ENCODE results near the gene EEF2K.
A peak's percentile ranks its signal among the peaks of the same experiment; 100 is the strongest.
"Not testable (repeated sequence)": the region's sequence is repeated elsewhere in the genome, so short reads cannot be mapped to it uniquely, and the experiment has no call there.

The EEF2K gene

GRCh38 chr16:22297871-22298733 is 92.0 kb downstream of the EEF2K start:
- peak; percentile 86 for DNase-seq

GRCh38 chr16:22299036-22299435 is 93.0 kb downstream of the EEF2K start:
- no peak for DNase-seq

GRCh38 chr16:22300427-22301071 is 94.5 kb downstream of the EEF2K start:
- peak; percentile 29 for DNase-seq

- DNase-seq = not testable (repeated sequence)
Observed at GRCh38 chr16:22301423-22301822, 95.3 kb downstream of the EEF2K start.

GRCh38 chr16:22302776-22303363 is 96.8 kb downstream of the EEF2K start:
- no peak for DNase-seq

GRCh38 chr16:22304411-22304810 is 98.3 kb downstream of the EEF2K start:
- no peak for DNase-seq

- DNase-seq = no peak
Observed at GRCh38 chr16:22306788-22307187, 100.7 kb downstream of the EEF2K start.

GRCh38 chr16:22307838-22308237 is 101.8 kb downstream of the EEF2K start:
- DNase-seq = no peak

- DNase-seq = no peak
Observed at GRCh38 chr16:22308824-22309520, 102.9 kb downstream of the EEF2K start.

- DNase-seq = no peak
Observed at GRCh38 chr16:22311520-22311919, 105.4 kb downstream of the EEF2K start.

GRCh38 chr16:22312897-22313781 is 107.1 kb downstream of the EEF2K start:
- DNase-seq = no peak

- no peak for DNase-seq
Observed at GRCh38 chr16:22313876-22314470, 107.9 kb downstream of the EEF2K start.

GRCh38 chr16:22314661-22315626 is 108.9 kb downstream of the EEF2K start:
- no peak for DNase-seq

- no peak for DNase-seq
Observed at GRCh38 chr16:22315979-22316378, 109.9 kb downstream of the EEF2K start.

GRCh38 chr16:22316411-22316811 is 110.3 kb downstream of the EEF2K start:
- DNase-seq = no peak

GRCh38 chr16:22317001-22317530 is 111.0 kb downstream of the EEF2K start:
- DNase-seq = no peak

- DNase-seq = no peak
Observed at GRCh38 chr16:22317625-22318024, 111.5 kb downstream of the EEF2K start.

- DNase-seq = peak; percentile 0
Observed at GRCh38 chr16:22318690-22319358, 112.7 kb downstream of the EEF2K start.

- no peak for DNase-seq
Observed at GRCh38 chr16:22320572-22321339, 114.7 kb downstream of the EEF2K start.

All from GDM1 (cell line).